Right lobe of liver (tissue), 6 donors: Measurements from ENCODE around the gene METTL24. TPM values are rescaled to one million over a fixed set of nuclear protein-coding genes. Genes with fewer than 3 reads are reported as not detected.
"Not testable (repeated sequence)": the region's sequence is repeated elsewhere in the genome, so short reads cannot be mapped to it uniquely, and the experiment has no call there.

Source experiments
- ATAC-seq, 4 donors: fragments of 200-7000 bp; cut with Tn5 transposase; one replicate each; pipeline ENCODE4 v1.9.1; 2020; ENCODE audit warnings: mild to moderate bottlenecking in 4 of 4, moderate library complexity in 4 of 4
- DNase-seq, 3 donors: peaks; one replicate each; pipeline ENCODE4 v3.0.0-alpha.2; 2020
- H3K27ac ChIP-seq, 3 donors: fragments of 200-600 bp; one replicate each; pipeline ENCODE4 v1.8.0; 2022
- H3K27me3 ChIP-seq, 2 donors: fragments of 200-600 bp; one replicate each; pipeline ENCODE4 v1.8.0; 2022
- H3K36me3 ChIP-seq, 4 donors: fragments of 200-600 bp; sonication (generic) in 1 of 4; one replicate each; pipeline versions ENCODE4 v1.5.1 to v1.8.0; 2017 to 2022; ENCODE audit warnings: control low read depth in 1 of 4
- H3K4me1 ChIP-seq, 4 donors: fragments of 200-600 bp; sonication (generic) in 1 of 4; one replicate each; pipeline versions ENCODE4 v1.5.1 to v1.8.0; 2017 to 2022; ENCODE audit warnings: control low read depth in 1 of 4
- H3K4me3 ChIP-seq, 3 donors: fragments of 200-600 bp; one replicate each; pipeline ENCODE4 v1.8.0; 2022
- H3K9me3 ChIP-seq, 4 donors: fragments of 200-600 bp; sonication (generic) in 1 of 4; one replicate each; pipeline versions ENCODE4 v1.5.1 to v1.8.0; 2017 to 2022; ENCODE audit warnings: control low read depth in 1 of 4
- CTCF ChIP-seq, 4 donors: fragments of 200-600 bp in 3 of 4; fragments of 450-650 bp in 1 of 4; IDR thresholded peaks; one replicate each; pipeline versions ENCODE4 v1.5.1 to v1.8.0; 2016 to 2022; ENCODE audit warnings: antibody characterized with exemption in 4 of 4, mild to moderate bottlenecking in 2 of 4
- POLR2A ChIP-seq: fragments of 450-650 bp; IDR thresholded peaks from one replicate; pipeline ENCODE4 v1.6.1; 2017; ENCODE audit warnings: antibody characterized with exemption, mild to moderate bottlenecking
- WGBS: methylation state at CpG from one replicate; pipeline ENCODE4 v1.1.6; 2018; ENCODE audit warnings: low coverage, low lambda C conversion rate; ENCODE audit not compliant: insufficient coverage; ENCODE audit errors: missing lambda C conversion rate; 5-methylcytosine and 5-hydroxymethylcytosine counted together
- intact Hi-C, 2 donors: fragments of 100-400 bp; cut with DNase I; formaldehyde crosslinking; loops; one replicate each; pipeline versions ENCODE4 v1.11.2 to v1.14.1; 2022
- total RNA-seq, 6 experiments: library from RNA; depleted of rRNA in 2 of 6; stranded (reverse); fragments of >200 nt in 2 of 6; fragmentation: NEBNext Ultra II Directional in 3 of 6; extraction: Animal tissue kit (Norgen Biotek cat#: 25700) in 3 of 6; gene quantifications; one replicate each; pipeline versions ENCODE4 v1.1.0 to v1.2.4, GENCODE V29; 2016 to 2023
- donor health status: DM: no; HTN: yes; CAD: no.
- donor health status: DM: no; HTN: no; CAD: no.
- donor health status: DM: no; HTN: no; CAD: no.
- donor health status: DM: no; HTN: yes; CAD: no.
- donor health status: DM: no; HTN: yes; CAD: no.

METTL24 gene
- total RNA-seq, 6 experiments from 2014 or later, result 0.37 to 1.0 (median 0.57) TPM

GRCh38 chr6:110352563-110353262 is 5.4 kb downstream of the METTL24 start:
- H3K4me1 ChIP-seq, result no peaks in the 10 kb centered on the region
- ATAC-seq, result no peak
- H3K27me3 ChIP-seq, result no peaks in the 10 kb centered on the region
- DNase-seq, result no peak
- H3K27ac ChIP-seq, result no peak overlapping the region
- no peak overlapping the region for H3K4me3 ChIP-seq
- H3K36me3 ChIP-seq, result no peaks in the 10 kb centered on the region
- H3K9me3 ChIP-seq, result no peaks in the 10 kb centered on the region
- intact Hi-C loops, result no loop called here
- 71% methylated on average over 7 of the region's 7 CpGs for WGBS
- TF ChIP-seq CTCF (IDR thresholded peaks at IDR 0.05) (no peak), POLR2A (no peak)

GRCh38 chr6:110351986-110352385 is 6.2 kb downstream of the METTL24 start:
- intact Hi-C loops, result no loop called here
- no peak for ATAC-seq

GRCh38 chr6:110351546-110351945 is 6.6 kb downstream of the METTL24 start:
- Histone ChIP-seq H3K9me3 (no peaks in the 10 kb centered on the region), H3K27me3 (no peaks in the 10 kb centered on the region), H3K36me3 (no peaks in the 10 kb centered on the region), H3K4me3 (no peak overlapping the region), H3K27ac (no peak overlapping the region), H3K4me1 (no peaks in the 10 kb centered on the region)
- 100% methylated on average over 3 of the region's 3 CpGs for WGBS
- TF ChIP-seq POLR2A, result no peak
- no peak for TF ChIP-seq CTCF (IDR thresholded peaks at IDR 0.05)
- DNase-seq (no peak), ATAC-seq (no peak)
- intact Hi-C loops, result no loop called here

More at GRCh38 chr6:110351986-110352385, 6.2 kb downstream of the METTL24 start:
- no peaks in the 10 kb centered on the region for H3K4me1 ChIP-seq
- H3K27ac ChIP-seq, result no peak overlapping the region
- 70% methylated on average over 4 of the region's 4 CpGs for WGBS
- TF ChIP-seq POLR2A (no peak), CTCF (IDR thresholded peaks at IDR 0.05) (no peak)
- no peaks in the 10 kb centered on the region for H3K9me3 ChIP-seq
- no peak overlapping the region for H3K4me3 ChIP-seq
- DNase-seq, result no peak
- no peaks in the 10 kb centered on the region for H3K27me3 ChIP-seq
- H3K36me3 ChIP-seq, result no peaks in the 10 kb centered on the region

- DNase-seq, intact Hi-C loops, H3K27me3 ChIP-seq, H3K9me3 ChIP-seq, H3K27ac ChIP-seq, H3K4me3 ChIP-seq, H3K36me3 ChIP-seq, H3K4me1 ChIP-seq, ATAC-seq: not testable (repeated sequence)
- WGBS, result 86% methylated on average over 5 of the region's 7 CpGs
Observed at GRCh38 chr6:110350593-110350992, 7.6 kb downstream of the METTL24 start.

GRCh38 chr6:110348961-110349690 is 9.0 kb downstream of the METTL24 start:
- Histone ChIP-seq H3K4me1 (no peaks in the 10 kb centered on the region), H3K9me3 (no peaks in the 10 kb centered on the region), H3K27me3 (no peaks in the 10 kb centered on the region), H3K36me3 (no peaks in the 10 kb centered on the region), H3K4me3 (no peak overlapping the region), H3K27ac (no peak overlapping the region)
- WGBS, result 94% methylated on average over 9 of the region's 11 CpGs
- TF ChIP-seq CTCF (IDR thresholded peaks at IDR 0.05) (no peak), POLR2A (no peak)
- ATAC-seq (no peak), DNase-seq (no peak)
- intact Hi-C loops, result no loop called here
